VCaP (cell line): ENCODE results near the gene TBX5.

ENCODE experiments used
- H3K27ac ChIP-seq: fragments of 450-650 bp; 2 replicates; pipeline ENCODE4 v1.5.1; 2017
- TF ChIP-seq, protein P1 (sequence below): fragments of 450-650 bp; conservative IDR thresholded peaks from 2 replicates; pipeline ENCODE4 v1.5.1; 2017; ENCODE audit warnings: mild to moderate bottlenecking, moderate library complexity

TBX5 gene

DNA sequence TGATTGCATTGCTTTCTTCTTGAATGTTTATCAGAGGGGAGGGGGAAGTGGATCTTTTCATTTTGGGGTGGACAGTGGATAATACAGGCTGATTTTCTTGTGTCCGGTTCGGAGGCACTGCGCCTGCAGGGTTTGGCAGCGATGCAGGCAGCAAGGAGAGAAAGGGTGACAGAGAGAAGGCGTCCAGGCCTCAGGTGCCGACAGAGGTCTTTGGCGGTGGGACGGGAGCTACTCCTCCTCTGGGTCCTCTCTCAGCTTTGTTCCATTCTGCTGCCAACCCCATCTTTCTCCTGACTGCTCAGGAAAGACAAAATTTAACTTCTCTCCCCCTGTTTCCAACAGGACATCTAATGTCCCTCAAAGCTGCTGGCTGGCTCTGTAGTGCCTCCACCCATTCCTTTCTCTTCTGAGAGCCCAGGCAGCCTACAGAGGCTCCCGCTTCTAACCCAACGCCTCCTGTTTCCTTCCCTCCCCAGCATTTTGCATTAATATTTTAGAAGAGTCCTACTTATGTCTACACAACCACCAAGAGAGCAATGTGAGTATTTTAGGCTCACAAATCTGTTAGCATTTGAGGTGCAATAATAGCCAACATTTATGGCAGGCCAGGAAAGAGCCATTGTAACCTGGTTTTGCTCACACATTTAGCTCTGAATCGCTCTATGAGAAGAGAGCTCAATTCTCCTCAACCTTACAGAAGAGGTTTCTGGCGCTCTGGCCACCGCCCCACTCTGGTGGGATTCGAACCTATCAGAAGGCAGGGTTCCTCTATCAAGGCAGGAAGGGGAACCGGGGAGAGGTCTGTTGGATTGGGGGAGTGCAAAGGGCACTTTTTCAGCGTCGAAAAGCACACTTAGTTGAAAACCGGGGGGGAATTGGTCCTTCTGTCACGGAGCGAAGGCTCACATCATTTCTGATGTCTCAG is 7.1 kb upstream of the TBX5 start:
- no peak overlapping the region for H3K27ac ChIP-seq
- TF ChIP-seq, protein P1, sequence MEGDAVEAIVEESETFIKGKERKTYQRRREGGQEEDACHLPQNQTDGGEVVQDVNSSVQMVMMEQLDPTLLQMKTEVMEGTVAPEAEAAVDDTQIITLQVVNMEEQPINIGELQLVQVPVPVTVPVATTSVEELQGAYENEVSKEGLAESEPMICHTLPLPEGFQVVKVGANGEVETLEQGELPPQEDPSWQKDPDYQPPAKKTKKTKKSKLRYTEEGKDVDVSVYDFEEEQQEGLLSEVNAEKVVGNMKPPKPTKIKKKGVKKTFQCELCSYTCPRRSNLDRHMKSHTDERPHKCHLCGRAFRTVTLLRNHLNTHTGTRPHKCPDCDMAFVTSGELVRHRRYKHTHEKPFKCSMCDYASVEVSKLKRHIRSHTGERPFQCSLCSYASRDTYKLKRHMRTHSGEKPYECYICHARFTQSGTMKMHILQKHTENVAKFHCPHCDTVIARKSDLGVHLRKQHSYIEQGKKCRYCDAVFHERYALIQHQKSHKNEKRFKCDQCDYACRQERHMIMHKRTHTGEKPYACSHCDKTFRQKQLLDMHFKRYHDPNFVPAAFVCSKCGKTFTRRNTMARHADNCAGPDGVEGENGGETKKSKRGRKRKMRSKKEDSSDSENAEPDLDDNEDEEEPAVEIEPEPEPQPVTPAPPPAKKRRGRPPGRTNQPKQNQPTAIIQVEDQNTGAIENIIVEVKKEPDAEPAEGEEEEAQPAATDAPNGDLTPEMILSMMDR = no peak

DNA sequence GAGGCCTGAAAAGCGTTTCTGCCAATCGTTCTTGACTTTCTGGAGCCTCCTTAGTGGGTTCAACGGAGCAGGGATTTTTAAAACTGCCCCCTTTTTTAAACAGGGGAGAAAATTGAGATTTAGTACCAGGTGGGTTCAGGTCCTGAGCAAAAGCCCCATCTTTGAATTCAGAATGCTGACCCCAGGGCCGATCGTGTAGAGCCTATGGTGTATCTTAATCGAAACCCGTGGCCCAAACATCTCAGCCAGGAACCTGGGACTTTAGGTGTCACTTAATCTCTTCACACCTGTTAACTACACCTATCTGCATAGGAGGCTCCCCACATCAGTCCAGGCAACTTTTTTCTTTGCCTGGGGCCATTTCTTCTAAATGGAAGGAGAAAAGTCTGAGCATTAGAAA is 6.4 kb upstream of the TBX5 start:
- no peak overlapping the region for H3K27ac ChIP-seq
- TF ChIP-seq, protein P1 = no peak

DNA sequence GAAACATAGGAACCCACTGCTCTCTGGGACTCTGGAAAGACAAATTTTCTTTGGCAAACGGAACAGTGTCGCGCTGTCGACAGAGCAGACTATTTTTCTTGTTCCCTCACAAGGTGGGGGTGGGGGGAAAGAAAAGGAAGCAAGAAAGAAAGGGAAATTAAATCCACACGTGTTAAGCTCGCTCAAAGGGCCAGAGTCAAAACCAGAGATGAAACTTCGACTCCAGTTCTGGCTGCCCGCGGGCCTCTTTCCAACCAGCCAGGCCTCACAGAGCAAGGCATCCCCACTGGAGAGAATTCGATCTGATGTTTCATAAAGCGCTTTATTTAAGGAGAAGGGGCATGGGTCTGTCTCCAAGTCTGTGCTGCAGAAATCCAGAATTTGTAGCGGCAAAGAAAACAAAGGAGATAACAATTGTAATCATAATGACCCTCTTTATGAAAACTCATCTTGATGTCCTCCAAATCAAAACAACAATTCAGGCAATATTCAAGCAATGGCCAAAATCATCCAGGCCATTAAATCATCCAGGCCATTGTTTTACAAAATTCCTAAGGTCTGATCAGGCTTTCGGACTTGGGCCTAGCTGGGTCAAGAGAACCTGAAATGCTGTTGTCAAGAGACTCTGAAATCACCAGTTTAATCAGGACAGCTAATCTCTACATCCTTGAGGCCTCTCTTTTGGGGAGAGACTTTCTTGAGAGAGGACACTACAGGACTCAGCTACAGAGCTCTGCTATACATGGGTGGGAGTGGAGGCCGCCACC is 5.3 kb upstream of the TBX5 start:
- H3K27ac ChIP-seq = no peak overlapping the region
- TF ChIP-seq, protein P1 = no peak

DNA sequence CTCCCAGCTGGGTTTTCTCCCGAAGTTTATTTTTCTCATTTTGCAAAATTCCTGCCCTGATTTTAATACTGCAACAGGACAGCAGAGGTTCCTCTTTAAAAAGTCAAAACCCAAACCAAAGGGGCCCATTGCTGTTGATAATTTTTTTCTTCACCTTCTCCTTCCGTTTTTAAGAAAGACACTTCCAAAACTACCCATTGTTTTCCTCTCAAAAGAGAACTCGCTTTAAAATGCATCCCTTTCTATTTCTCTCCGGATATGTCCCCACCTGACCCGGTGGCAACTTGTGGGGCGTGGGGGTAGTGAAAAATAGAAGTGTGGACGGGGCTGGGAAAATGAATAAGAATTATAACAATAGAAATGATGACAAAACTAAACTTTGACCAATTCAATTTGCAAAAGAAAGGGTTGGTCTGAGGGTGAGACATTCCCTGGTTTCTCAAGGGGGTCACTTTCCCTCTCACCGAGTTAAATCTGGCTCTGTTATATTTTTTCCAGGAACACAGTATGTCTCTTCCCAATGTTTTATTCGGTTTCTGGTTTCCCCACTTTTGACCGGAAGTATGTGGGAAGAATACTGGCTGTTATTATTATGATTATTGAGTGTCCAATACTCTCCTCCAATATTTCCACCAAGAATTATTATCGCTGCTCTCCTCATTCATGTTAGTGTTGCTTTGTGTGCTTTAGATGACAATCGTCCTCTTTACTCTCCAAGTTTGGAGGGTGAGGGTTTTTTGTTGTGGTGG is 4.1 kb upstream of the TBX5 start:
- no peak overlapping the region for H3K27ac ChIP-seq
- TF ChIP-seq, protein P1 = no peak

DNA sequence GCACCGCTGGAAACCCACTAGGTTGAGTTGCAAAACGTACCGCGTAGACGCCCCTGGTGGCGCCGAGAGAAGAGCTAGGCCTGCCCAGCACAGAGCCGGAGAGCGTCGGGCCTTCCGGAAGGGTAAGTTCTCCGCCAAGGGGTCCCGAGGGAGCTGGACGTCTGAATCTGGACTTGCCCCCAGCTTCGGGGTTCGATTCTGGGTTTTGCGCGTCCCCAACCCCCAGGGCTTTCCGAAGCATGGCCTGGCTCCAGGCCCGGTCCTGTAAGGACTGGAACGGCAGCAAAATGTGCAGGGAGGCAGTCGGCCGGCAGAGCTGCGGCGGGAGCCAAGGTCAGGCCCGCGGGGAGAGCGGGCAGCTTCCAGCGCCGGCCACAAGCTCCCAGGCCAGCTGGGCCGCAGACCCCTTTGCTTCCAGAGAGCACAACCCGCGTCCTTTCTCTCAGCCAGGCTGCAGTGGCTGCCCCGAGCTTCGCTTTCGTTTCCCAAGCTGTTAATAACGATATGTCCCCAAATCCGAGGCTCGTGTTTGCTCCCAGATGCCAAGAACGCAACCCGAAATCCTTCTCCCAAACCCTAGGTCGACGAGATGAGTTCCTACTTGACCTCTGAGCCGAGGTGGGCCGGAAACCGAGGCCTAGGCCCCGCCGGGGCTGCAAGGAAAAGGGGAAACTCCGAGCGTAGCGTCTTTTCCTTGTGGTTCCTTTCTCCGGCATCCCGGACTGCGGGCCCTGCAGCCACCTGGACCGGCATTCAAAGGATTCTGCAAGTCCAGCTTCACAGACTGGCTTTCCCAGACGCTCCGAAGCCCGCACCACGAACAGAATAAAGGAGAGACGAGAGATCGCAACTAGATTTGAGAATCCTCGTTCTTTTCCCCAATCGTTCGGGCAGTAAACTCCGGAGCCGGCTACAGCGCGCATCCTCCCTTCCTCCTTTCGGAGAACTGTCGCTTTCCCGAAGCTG is 3.2 kb upstream of the TBX5 start:
- TF ChIP-seq, protein P1 = no peak
- H3K27ac ChIP-seq = no peak overlapping the region

DNA sequence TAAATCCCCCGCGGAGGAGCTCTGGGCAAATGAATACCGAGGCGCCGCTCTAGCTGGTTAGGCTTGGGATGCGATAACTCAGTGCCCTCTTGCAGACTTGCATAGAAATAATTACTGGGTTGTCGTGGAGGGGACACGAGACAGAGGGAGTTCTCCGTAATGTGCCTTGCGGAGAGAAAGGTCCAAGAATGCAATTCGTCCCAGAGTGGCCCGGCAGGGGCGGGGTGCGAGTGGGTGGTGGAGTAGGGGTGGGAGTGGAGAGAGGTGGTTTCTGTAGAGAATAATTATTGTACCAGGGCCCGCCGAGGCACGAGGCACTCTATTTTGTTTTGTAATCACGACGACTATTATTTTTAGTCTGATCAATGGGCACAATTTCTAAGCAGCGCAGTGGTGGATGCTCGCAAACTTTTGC is 2.5 kb upstream of the TBX5 start:
- H3K27ac ChIP-seq = no peak overlapping the region
- TF ChIP-seq, protein P1 = no peak
